ENCODE data around the gene PROB1.

DNA sequence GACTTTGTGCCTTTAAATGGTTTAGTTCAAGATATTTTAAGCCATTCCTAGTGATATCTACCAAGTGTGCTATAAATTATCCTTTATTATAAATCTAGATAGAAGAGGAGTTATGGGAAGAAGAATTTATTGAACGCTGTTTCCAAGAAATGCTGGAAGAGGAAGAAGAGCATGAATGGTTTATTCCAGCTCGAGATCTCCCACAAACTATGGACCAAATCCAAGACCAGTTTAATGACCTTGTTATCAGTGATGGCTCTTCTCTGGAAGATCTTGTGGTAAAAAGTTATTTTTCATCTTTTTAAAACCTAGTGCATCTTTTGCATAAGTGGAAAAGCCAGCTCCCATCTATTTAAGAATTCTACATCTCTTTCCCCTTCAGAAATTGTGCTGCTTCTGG lies 30.4 kb downstream of the PROB1 start:
- TF ChIP-seq EZH2phosphoT487 (IDR thresholded peaks at IDR 0.05; ENCODE audit: insufficient read depth, low read depth) (no peak), EZH2 (IDR thresholded peaks at IDR 0.05; ENCODE audit: insufficient read depth, poor library complexity, severe bottlenecking) (no peak)
